Stimulated activated CD4-positive, alpha-beta T cell treated with anti-CD3 and anti-CD28 coated beads, TNF-alpha, amount 100 ng/mL, for 1 hour (primary cell): ENCODE measurements around the gene GPC6.

ENCODE experiments used
- DNase-seq, 3 donors: peaks; one replicate each; pipeline ENCODE4 v3.0.0-alpha.2; 2020; ENCODE audit warnings: low read depth in 3 of 3, low spot score in 1 of 3

GPC6 gene

GRCh38 chr13:93819331-93819890, 592.8 kb downstream of the GPC6 start:
- no peak for DNase-seq

- DNase-seq = no peak
Measured at GRCh38 chr13:93824286-93824685, 597.7 kb downstream of the GPC6 start.

- DNase-seq = no peak
Measured at GRCh38 chr13:93834051-93834450, 607.4 kb downstream of the GPC6 start.

GRCh38 chr13:93843082-93843481, 616.5 kb downstream of the GPC6 start:
- no peak for DNase-seq

GRCh38 chr13:93847162-93847561, 620.6 kb downstream of the GPC6 start:
- no peak for DNase-seq

- no peak for DNase-seq
Measured at GRCh38 chr13:93848247-93848646, 621.6 kb downstream of the GPC6 start.

GRCh38 chr13:93851236-93851635, 624.6 kb downstream of the GPC6 start:
- DNase-seq = no peak

GRCh38 chr13:93853912-93854311, 627.3 kb downstream of the GPC6 start:
- no peak for DNase-seq

- DNase-seq = no peak
Measured at GRCh38 chr13:93857126-93857525, 630.5 kb downstream of the GPC6 start.

- no peak for DNase-seq
Measured at GRCh38 chr13:93859716-93860115, 633.1 kb downstream of the GPC6 start.

GRCh38 chr13:93861818-93862217, 635.2 kb downstream of the GPC6 start:
- DNase-seq = no peak

- DNase-seq = no peak
Measured at GRCh38 chr13:93862259-93862658, 635.7 kb downstream of the GPC6 start.

- DNase-seq = no peak
Measured at GRCh38 chr13:93865235-93865634, 638.6 kb downstream of the GPC6 start.

- no peak for DNase-seq
Measured at GRCh38 chr13:93867481-93867880, 640.9 kb downstream of the GPC6 start.

GRCh38 chr13:93872376-93872775, 645.8 kb downstream of the GPC6 start:
- no peak for DNase-seq

GRCh38 chr13:93872786-93873347, 646.3 kb downstream of the GPC6 start:
- no peak for DNase-seq

- DNase-seq = no peak
Measured at GRCh38 chr13:93875547-93875946, 648.9 kb downstream of the GPC6 start.

- no peak for DNase-seq
Measured at GRCh38 chr13:93876236-93876635, 649.6 kb downstream of the GPC6 start.

GRCh38 chr13:93878675-93879074, 652.1 kb downstream of the GPC6 start:
- DNase-seq = no peak

- DNase-seq = no peak
Measured at GRCh38 chr13:93881411-93881810, 654.8 kb downstream of the GPC6 start.

- no peak for DNase-seq
Measured at GRCh38 chr13:93882086-93882651, 655.6 kb downstream of the GPC6 start.

- DNase-seq = no peak
Measured at GRCh38 chr13:93889430-93889951, 662.9 kb downstream of the GPC6 start.

- DNase-seq = no peak
Measured at GRCh38 chr13:93899981-93900380, 673.4 kb downstream of the GPC6 start.
